Mesodermal cell (in vitro differentiated cells): Measurements from ENCODE around the gene FOXP1.

Source experiments
- H3K27ac ChIP-seq: 2 replicates; pipeline ENCODE4 v1.7.0; 2013; ENCODE audit warnings: mild to moderate bottlenecking, low read depth, low read length, moderate library complexity; ENCODE audit not compliant: severe bottlenecking
- H3K36me3 ChIP-seq: 2 replicates; pipeline ENCODE4 v1.7.1; 2013; ENCODE audit warnings: mild to moderate bottlenecking, low read length, moderate library complexity; ENCODE audit not compliant: control insufficient read depth, insufficient read depth
- H3K4me1 ChIP-seq: one replicate; pipeline ENCODE4 v1.7.1; 2013; ENCODE audit warnings: mild to moderate bottlenecking, low read length; ENCODE audit not compliant: insufficient read depth, control insufficient read depth, poor library complexity, severe bottlenecking
- H3K4me3 ChIP-seq: 2 replicates; pipeline ENCODE4 v1.7.0; 2013; ENCODE audit warnings: low read length, control low read depth, mild to moderate bottlenecking; ENCODE audit not compliant: insufficient read depth, poor library complexity, severe bottlenecking; ENCODE audit errors: extremely low read depth
- H3K9me3 ChIP-seq: 2 replicates; pipeline ENCODE4 v1.7.1; 2013; ENCODE audit warnings: mild to moderate bottlenecking, low read length, moderate library complexity; ENCODE audit not compliant: control insufficient read depth
- WGBS, 2 experiments: methylation state at CpG; one replicate each; pipeline ENCODE4 v1.1.5; 2013; ENCODE audit warnings: missing lambda C conversion rate in 2 of 2; ENCODE audit not compliant: insufficient coverage in 2 of 2; 5-methylcytosine and 5-hydroxymethylcytosine counted together

Gene FOXP1

GRCh38 chr3:71300951-71301393 is 282.6 kb downstream of the FOXP1 start:
- H3K36me3 ChIP-seq = no peaks in the 10 kb centered on the region
- H3K4me3 ChIP-seq = no peak overlapping the region
- no peak overlapping the region for H3K27ac ChIP-seq
- WGBS, 2 experiments = 67% methylated on average over 2 of the region's 4 CpGs; no CpG with 5 or more reads in 1 of the 2 experiments
- H3K4me1 ChIP-seq = peaks cover 3% of the 10 kb centered on the region
- H3K9me3 ChIP-seq = no peaks in the 10 kb centered on the region

- 83% methylated on average over 3 of the region's 5 CpGs; no CpG with 5 or more reads in 1 of the 2 experiments for WGBS, 2 experiments
- H3K36me3 ChIP-seq = no peaks in the 10 kb centered on the region
- H3K4me1 ChIP-seq = no peaks in the 10 kb centered on the region
- H3K9me3 ChIP-seq = no peaks in the 10 kb centered on the region
- H3K27ac ChIP-seq = no peak overlapping the region
- H3K4me3 ChIP-seq = no peak overlapping the region
Observed at GRCh38 chr3:71299160-71299559, 284.4 kb downstream of the FOXP1 start.

- WGBS, 2 experiments = 90 to 100% methylated on average over 2 to 3 of the region's 7 CpGs
- no peaks in the 10 kb centered on the region for H3K4me1 ChIP-seq
- H3K4me3 ChIP-seq = no peak overlapping the region
- no peaks in the 10 kb centered on the region for H3K9me3 ChIP-seq
- H3K36me3 ChIP-seq = no peaks in the 10 kb centered on the region
- H3K27ac ChIP-seq = no peak overlapping the region
Observed at GRCh38 chr3:71294919-71295318, 288.6 kb downstream of the FOXP1 start.

GRCh38 chr3:71290301-71290700 is 293.2 kb downstream of the FOXP1 start:
- 89 to 90% methylated on average over 2 of the region's 2 CpGs for WGBS, 2 experiments
- Histone ChIP-seq H3K4me1 (no peaks in the 10 kb centered on the region), H3K4me3 (no peak overlapping the region), H3K27ac (no peak overlapping the region), H3K9me3 (no peaks in the 10 kb centered on the region), H3K36me3 (no peaks in the 10 kb centered on the region)

- WGBS, 2 experiments = 60 to 100% methylated on average over 1 of the region's 4 CpGs
- Histone ChIP-seq H3K36me3 (no peaks in the 10 kb centered on the region), H3K4me3 (no peak overlapping the region)
Observed at GRCh38 chr3:71288269-71288930, 295.1 kb downstream of the FOXP1 start.

GRCh38 chr3:71285086-71285485 is 298.4 kb downstream of the FOXP1 start:
- Histone ChIP-seq H3K9me3 (no peaks in the 10 kb centered on the region), H3K27ac (no peak overlapping the region), H3K4me3 (no peak overlapping the region), H3K4me1 (no peaks in the 10 kb centered on the region), H3K36me3 (no peaks in the 10 kb centered on the region)
- 100% methylated on average over 2 of the region's 5 CpGs; no CpG with 5 or more reads in 1 of the 2 experiments for WGBS, 2 experiments

More at GRCh38 chr3:71288269-71288930, 295.1 kb downstream of the FOXP1 start:
- Histone ChIP-seq H3K9me3 (no peaks in the 10 kb centered on the region), H3K27ac (no peak overlapping the region), H3K4me1 (no peaks in the 10 kb centered on the region)

GRCh38 chr3:71282976-71283375 is 300.6 kb downstream of the FOXP1 start:
- no CpG with 5 or more reads among the region's 2 CpGs for WGBS, 2 experiments
- Histone ChIP-seq H3K4me3 (no peak overlapping the region), H3K27ac (no peak overlapping the region)

GRCh38 chr3:71281280-71281679 is 302.2 kb downstream of the FOXP1 start:
- 93 to 97% methylated on average over 2 to 6 of the region's 7 CpGs for WGBS, 2 experiments
- no peak overlapping the region for H3K4me3 ChIP-seq
- H3K27ac ChIP-seq = no peak overlapping the region

More at GRCh38 chr3:71282976-71283375, 300.6 kb downstream of the FOXP1 start:
- H3K9me3 ChIP-seq = no peaks in the 10 kb centered on the region
- no peaks in the 10 kb centered on the region for H3K4me1 ChIP-seq
- no peaks in the 10 kb centered on the region for H3K36me3 ChIP-seq

GRCh38 chr3:71277341-71277740 is 306.2 kb downstream of the FOXP1 start:
- no peaks in the 10 kb centered on the region for H3K36me3 ChIP-seq
- no peaks in the 10 kb centered on the region for H3K9me3 ChIP-seq
- H3K4me1 ChIP-seq = no peaks in the 10 kb centered on the region
- H3K4me3 ChIP-seq = no peak overlapping the region
- 87 to 97% methylated on average over 2 of the region's 3 CpGs for WGBS, 2 experiments
- no peak overlapping the region for H3K27ac ChIP-seq

More at GRCh38 chr3:71281280-71281679, 302.2 kb downstream of the FOXP1 start:
- H3K4me1 ChIP-seq = no peaks in the 10 kb centered on the region
- H3K36me3 ChIP-seq = no peaks in the 10 kb centered on the region
- no peaks in the 10 kb centered on the region for H3K9me3 ChIP-seq

- Histone ChIP-seq H3K27ac (no peak overlapping the region), H3K4me1 (no peaks in the 10 kb centered on the region), H3K36me3 (no peaks in the 10 kb centered on the region), H3K9me3 (no peaks in the 10 kb centered on the region), H3K4me3 (no peak overlapping the region)
- whole genome bisulfite sequencing, 2 experiments = 86% methylated on average over 1 of the region's 4 CpGs; no CpG with 5 or more reads in 1 of the 2 experiments
Observed at GRCh38 chr3:71276531-71276930, 307.0 kb downstream of the FOXP1 start.

GRCh38 chr3:71273453-71273852 is 310.1 kb downstream of the FOXP1 start:
- Histone ChIP-seq H3K4me1 (no peaks in the 10 kb centered on the region), H3K4me3 (no peak overlapping the region), H3K27ac (no peak overlapping the region), H3K36me3 (no peaks in the 10 kb centered on the region), H3K9me3 (no peaks in the 10 kb centered on the region)
- 100% methylated on average over 1 to 2 of the region's 4 CpGs for WGBS, 2 experiments
